K562 (cell line): ENCODE data around the gene FKBP1B. TPM values are rescaled to one million over a fixed set of nuclear protein-coding genes. Genes with fewer than 3 reads are reported as not detected.

Experiments
- ATF1 ChIP-seq, 2 experiments: fragments of 450-650 bp in 1 of 2; IDR thresholded peaks; 2 replicates each; pipeline ENCODE4 v1.6.1; 2016; ENCODE audit warnings: missing compliant biosample characterization in 1 of 2, missing genetic modification characterization in 1 of 2
- BRD4 ChIP-seq: fragments of 200-600 bp; sonication (generic); IDR thresholded peaks from 2 replicates; pipeline ENCODE4 v1.6.1; 2017; ENCODE audit warnings: inconsistent platforms
- CHD1 ChIP-seq: fragments of 200-600 bp; sonication (generic); IDR thresholded peaks from one replicate; pipeline ENCODE4 v1.6.1; 2012; ENCODE audit warnings: mild to moderate bottlenecking, moderate library complexity, low read length, inconsistent platforms
- HDAC1 ChIP-seq, 2 experiments: fragments of 450-650 bp; IDR thresholded peaks; 2 replicates each; pipeline ENCODE4 v1.6.1; 2016 to 2017; ENCODE audit warnings: inconsistent platforms in 1 of 2, mild to moderate bottlenecking in 1 of 2, moderate library complexity in 1 of 2
- HMG20A ChIP-seq: fragments of 450-650 bp; formaldehyde crosslinking; conservative IDR thresholded peaks from 2 replicates; pipeline ENCODE4 v1.4.0; 2020; ENCODE audit warnings: mild to moderate bottlenecking, mixed read lengths
- HNRNPK ChIP-seq: fragments of 200-400 bp; formaldehyde crosslinking; IDR thresholded peaks from one replicate; pipeline ENCODE4 v1.6.1; 2018; ENCODE audit warnings: mild to moderate bottlenecking, low read depth, low read length; ENCODE audit not compliant: poor library complexity, severe bottlenecking
- JUN ChIP-seq, 2 experiments: sonication (generic) in 1 of 2; formaldehyde crosslinking in 1 of 2; IDR thresholded peaks; 2 replicates each; pipeline versions ENCODE4 v1.6.1 to v1.8.0; 2012 to 2022; ENCODE audit warnings: borderline replicate concordance in 2 of 2, mild to moderate bottlenecking in 2 of 2, improper control_type of control experiment in 1 of 2, low read depth in 1 of 2, low read length in 1 of 2, missing genetic modification reagents in 1 of 2
- KAT2B ChIP-seq: IDR thresholded peaks from one replicate; pipeline ENCODE4 v1.6.1; 2012; ENCODE audit warnings: low read depth, mild to moderate bottlenecking, control low read depth, inconsistent platforms, low read length, moderate library complexity
- MAZ ChIP-seq, 2 experiments: fragments of 450-650 bp in 1 of 2; sonication (generic) in 1 of 2; formaldehyde crosslinking; IDR thresholded peaks in 1 of 2; conservative IDR thresholded peaks in 1 of 2; 2 replicates each; pipeline versions ENCODE4 v1.4.0 to v1.5.0; 2020; ENCODE audit warnings: mild to moderate bottlenecking in 1 of 2, missing genetic modification reagents in 1 of 2
- MYC ChIP-seq, 2 experiments: fragments of 250-450 bp in 1 of 2; sonication (Bioruptor Pico) in 1 of 2; IDR thresholded peaks; 2 replicates each; pipeline versions ENCODE4 v1.5.1 to v1.6.1; 2012 to 2021; ENCODE audit warnings: low read depth in 2 of 2, borderline replicate concordance in 1 of 2, improper control_type of control experiment in 1 of 2, low read length in 1 of 2, mild to moderate bottlenecking in 1 of 2, moderate library complexity in 1 of 2
- NR2F6 ChIP-seq: fragments of 450-650 bp; formaldehyde crosslinking; IDR thresholded peaks from 2 replicates; pipeline ENCODE4 v1.4.0; 2020; ENCODE audit warnings: mild to moderate bottlenecking
- RAD21 ChIP-seq, 2 experiments: fragments of 250-450 bp in 1 of 2; fragments of 450-650 bp in 1 of 2; sonication (Bioruptor Pico) in 1 of 2; formaldehyde crosslinking in 1 of 2; IDR thresholded peaks in 1 of 2; conservative IDR thresholded peaks in 1 of 2; 2 replicates each; pipeline versions ENCODE4 v1.4.0 to v1.8.0; 2020 to 2022; ENCODE audit warnings: mild to moderate bottlenecking in 2 of 2, moderate library complexity in 1 of 2
- RBFOX2 ChIP-seq: fragments of 200-400 bp; formaldehyde crosslinking; IDR thresholded peaks from 2 replicates; pipeline ENCODE4 v1.6.1; 2017; ENCODE audit warnings: low read depth, mild to moderate bottlenecking, low read length, moderate library complexity
- RHOXF2B ChIP-seq: fragments of 250-450 bp; sonication (Bioruptor Pico); conservative IDR thresholded peaks from 2 replicates; pipeline ENCODE4 v1.5.1; 2021
- STAG1 ChIP-seq: sonication (generic); formaldehyde crosslinking; IDR thresholded peaks from 2 replicates; pipeline ENCODE4 v1.5.0; 2020; ENCODE audit warnings: missing genetic modification reagents, borderline replicate concordance
- ZBTB17 ChIP-seq: fragments of 450-650 bp; formaldehyde crosslinking; IDR thresholded peaks from 2 replicates; pipeline ENCODE4 v1.4.0; 2020; ENCODE audit warnings: mild to moderate bottlenecking
- ZFX ChIP-seq: sonication (generic); formaldehyde crosslinking; IDR thresholded peaks from 2 replicates; pipeline ENCODE4 v1.8.0; 2022; ENCODE audit warnings: mild to moderate bottlenecking, missing genetic modification reagents, moderate library complexity
- ZNF146 ChIP-seq: IDR thresholded peaks from one replicate; pipeline ENCODE4 v1.6.1; 2018; ENCODE audit warnings: missing compliant biosample characterization; ENCODE audit not compliant: unreplicated experiment
- polyA plus RNA-seq, 8 experiments: library from polyadenylated mRNA; depleted of rRNA in 4 of 8; stranded (reverse) in 5 of 8; unstranded in 3 of 8; fragments of >200 nt; fragmentation: Nextera tagmentation in 2 of 8; fragmentation: Illumina TruSeq in 1 of 8; extraction: Ambion mirVana in 2 of 8; extraction: Trizol in 1 of 8; gene quantifications; 2 replicates each; pipeline versions ENCODE4 v1.2.1 to v1.2.3, GENCODE V29; 2011 to 2014; ENCODE audit warnings: inconsistent platforms in 1 of 8, missing spikeins in 1 of 8
- total RNA-seq, 7 experiments: library from RNA; depleted of rRNA in 6 of 7; stranded (reverse); fragments of >200 nt in 6 of 7; fragmentation: Illumina TruSeq in 2 of 7; extraction: Trizol in 2 of 7; gene quantifications; 2 replicates each; pipeline versions ENCODE4 v1.2.1 to v1.2.3, GENCODE V29; 2011 to 2021; ENCODE audit warnings: low replicate concordance in 1 of 7
- TF ChIP-seq, protein P1 (sequence below): fragments of 250-450 bp; sonication (Bioruptor Pico); IDR thresholded peaks from 2 replicates; pipeline ENCODE4 v1.6.1; 2021; ENCODE audit warnings: mild to moderate bottlenecking
- TF ChIP-seq, protein P2 (sequence below): sonication (generic); formaldehyde crosslinking; IDR thresholded peaks from 2 replicates; pipeline ENCODE4 v1.8.0; 2022; ENCODE audit warnings: missing genetic modification reagents, mild to moderate bottlenecking, moderate library complexity, borderline replicate concordance
- TF ChIP-seq, protein P3 (sequence below): sonication (generic); formaldehyde crosslinking; IDR thresholded peaks from 2 replicates; pipeline ENCODE4 v1.8.1; 2022; ENCODE audit warnings: missing genetic modification reagents
- TF ChIP-seq, protein P4 (sequence below): IDR thresholded peaks from 2 replicates; pipeline ENCODE4 v1.6.1; 2012; ENCODE audit warnings: low read depth, low read length, improper control_type of control experiment, borderline replicate concordance

FKBP1B gene
- total and polyA plus RNA-seq, 9 of the 15 experiments (the other 6 are each of a cell fraction or from before 2014, with no cell fraction given), result 0.58 to 9.4 (median 1.6) TPM

DNA sequence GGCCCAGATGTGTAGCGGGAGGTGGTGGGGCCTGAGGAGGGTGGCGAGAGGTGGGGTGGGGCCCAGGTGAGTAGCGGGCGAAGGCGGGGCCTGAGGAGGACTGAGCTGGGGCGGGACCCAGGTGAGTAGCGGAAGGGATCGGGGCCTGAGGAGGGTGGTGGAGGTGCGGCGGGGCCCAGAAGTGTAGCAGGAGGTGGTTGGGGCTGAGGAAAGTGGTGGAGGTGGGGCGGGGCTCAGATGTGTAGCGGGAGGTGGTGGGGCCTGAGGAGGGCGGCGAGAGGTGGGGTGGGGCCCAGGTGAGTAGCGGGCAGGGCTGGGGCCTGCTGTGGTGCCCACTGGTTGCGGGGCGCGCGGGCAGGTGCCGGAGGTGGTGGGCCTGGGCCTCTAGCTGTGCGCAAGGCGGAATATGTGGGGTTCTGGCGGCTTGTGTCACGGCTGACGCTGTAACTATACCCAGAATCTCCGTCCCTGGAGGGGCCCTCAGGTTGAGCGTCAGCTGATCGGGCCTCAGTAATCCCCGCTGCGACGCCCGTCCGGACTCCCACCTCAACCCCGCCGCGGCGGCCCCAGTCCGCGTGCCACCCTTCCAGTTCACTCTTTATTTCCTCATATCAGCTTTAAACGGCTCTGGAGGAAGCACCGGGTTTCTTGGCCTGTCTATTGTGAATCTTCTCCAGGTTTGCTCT, 27.5 kb downstream of the FKBP1B start (continued):
- TF ChIP-seq STAG1 (CRISPR knock-in tag), result no peak
- TF ChIP-seq HMG20A (CRISPR knock-in tag), result no peak
- TF ChIP-seq ZNF146 (CRISPR knock-in tag), result no peak
- TF ChIP-seq, protein P1, sequence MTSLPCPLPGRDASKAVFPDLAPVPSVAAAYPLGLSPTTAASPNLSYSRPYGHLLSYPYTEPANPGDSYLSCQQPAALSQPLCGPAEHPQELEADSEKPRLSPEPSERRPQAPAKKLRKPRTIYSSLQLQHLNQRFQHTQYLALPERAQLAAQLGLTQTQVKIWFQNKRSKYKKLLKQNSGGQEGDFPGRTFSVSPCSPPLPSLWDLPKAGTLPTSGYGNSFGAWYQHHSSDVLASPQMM (CRISPR knock-in tag), result no peak
- TF ChIP-seq NR2F6 (CRISPR knock-in tag), result no peak
- peak; percentile 80 for TF ChIP-seq ZFX (CRISPR knock-in tag)
- peak; percentile 46 for TF ChIP-seq CHD1
- no peak for TF ChIP-seq ATF1 (CRISPR knock-in tag; IDR thresholded peaks at IDR 0.05)
- TF ChIP-seq ATF1 (tag; IDR thresholded peaks at IDR 0.05), result 0 out of 2 replicates have a peak, but pooled peaks have one; percentile 13
- peak in 1 of 2 experiments; percentile 22; a peak in 3 of 4 replicates for TF ChIP-seq MAZ (CRISPR knock-in tag; conservative IDR thresholded peaks at IDR 0.05 in 1 of 2, IDR thresholded peaks at IDR 0.05 in 1 of 2)
- TF ChIP-seq, protein P2, sequence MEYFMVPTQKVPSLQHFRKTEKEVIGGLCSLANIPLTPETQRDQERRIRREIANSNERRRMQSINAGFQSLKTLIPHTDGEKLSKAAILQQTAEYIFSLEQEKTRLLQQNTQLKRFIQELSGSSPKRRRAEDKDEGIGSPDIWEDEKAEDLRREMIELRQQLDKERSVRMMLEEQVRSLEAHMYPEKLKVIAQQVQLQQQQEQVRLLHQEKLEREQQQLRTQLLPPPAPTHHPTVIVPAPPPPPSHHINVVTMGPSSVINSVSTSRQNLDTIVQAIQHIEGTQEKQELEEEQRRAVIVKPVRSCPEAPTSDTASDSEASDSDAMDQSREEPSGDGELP (CRISPR knock-in tag), result peak; percentile 70; the same call in 1 of the 2 replicates
- TF ChIP-seq HNRNPK, result no peak
- no peak for TF ChIP-seq KAT2B
- no peak for TF ChIP-seq ZBTB17 (CRISPR knock-in tag)
- TF ChIP-seq, protein P3, sequence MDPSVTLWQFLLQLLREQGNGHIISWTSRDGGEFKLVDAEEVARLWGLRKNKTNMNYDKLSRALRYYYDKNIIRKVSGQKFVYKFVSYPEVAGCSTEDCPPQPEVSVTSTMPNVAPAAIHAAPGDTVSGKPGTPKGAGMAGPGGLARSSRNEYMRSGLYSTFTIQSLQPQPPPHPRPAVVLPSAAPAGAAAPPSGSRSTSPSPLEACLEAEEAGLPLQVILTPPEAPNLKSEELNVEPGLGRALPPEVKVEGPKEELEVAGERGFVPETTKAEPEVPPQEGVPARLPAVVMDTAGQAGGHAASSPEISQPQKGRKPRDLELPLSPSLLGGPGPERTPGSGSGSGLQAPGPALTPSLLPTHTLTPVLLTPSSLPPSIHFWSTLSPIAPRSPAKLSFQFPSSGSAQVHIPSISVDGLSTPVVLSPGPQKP (CRISPR knock-in tag), result no peak
- no peak for TF ChIP-seq RHOXF2B
- peak in 1 of 2 experiments; percentile 70; a peak in 2 of 4 replicates for TF ChIP-seq HDAC1 (IDR thresholded peaks at IDR 0.05)
- no peak for TF ChIP-seq JUN (IDR thresholded peaks at IDR 0.05; ENCODE audit: borderline replicate concordance, low read depth, low read length)
- TF ChIP-seq JUN (CRISPR knock-in tag; IDR thresholded peaks at IDR 0.05; ENCODE audit: borderline replicate concordance), result no peak
- 0 out of 2 replicates have a peak, but pooled peaks have one; percentile 40 for TF ChIP-seq RBFOX2
- no peak for TF ChIP-seq RAD21 (CRISPR knock-in tag; conservative IDR thresholded peaks at IDR 0.05 in 1 of 2, IDR thresholded peaks at IDR 0.05 in 1 of 2)
- 0 out of 2 replicates have a peak, but pooled peaks have one; percentile 44 for TF ChIP-seq BRD4
- TF ChIP-seq MYC (IDR thresholded peaks at IDR 0.05; ENCODE audit: low read depth, low read length), result no peak
- 0 out of 2 replicates have a peak, but pooled peaks have one; percentile 45 for TF ChIP-seq MYC (CRISPR knock-in tag; IDR thresholded peaks at IDR 0.05; ENCODE audit: borderline replicate concordance, low read depth)
- TF ChIP-seq, protein P4, sequence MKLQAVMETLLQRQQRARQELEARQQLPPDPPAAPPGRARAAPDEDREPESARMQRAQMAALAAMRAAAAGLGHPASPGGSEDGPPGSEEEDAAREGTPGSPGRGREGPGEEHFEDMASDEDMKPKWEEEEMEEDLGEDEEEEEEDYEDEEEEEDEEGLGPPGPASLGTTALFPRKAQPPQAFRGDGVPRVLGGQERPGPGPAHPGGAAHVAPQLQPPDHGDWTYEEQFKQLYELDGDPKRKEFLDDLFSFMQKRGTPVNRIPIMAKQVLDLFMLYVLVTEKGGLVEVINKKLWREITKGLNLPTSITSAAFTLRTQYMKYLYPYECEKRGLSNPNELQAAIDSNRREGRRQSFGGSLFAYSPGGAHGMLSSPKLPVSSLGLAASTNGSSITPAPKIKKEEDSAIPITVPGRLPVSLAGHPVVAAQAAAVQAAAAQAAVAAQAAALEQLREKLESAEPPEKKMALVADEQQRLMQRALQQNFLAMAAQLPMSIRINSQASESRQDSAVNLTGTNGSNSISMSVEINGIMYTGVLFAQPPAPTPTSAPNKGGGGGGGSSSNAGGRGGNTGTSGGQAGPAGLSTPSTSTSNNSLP, result no peak
